ENCODE data around the gene C1orf216.

GRCh38 chr1:35708441-35708921 is 10.2 kb downstream of the C1orf216 start:
- TF ChIP-seq BRCA1 (IDR thresholded peaks at IDR 0.05; ENCODE audit: low read depth, low read length) (no peak), POLR2A (IDR thresholded peaks at IDR 0.05; ENCODE audit: control extremely low read depth in 1 of 2, low read depth in 2 of 2, low read length in 2 of 2) (no peak), CTCF (IDR thresholded peaks at IDR 0.05; ENCODE audit: control extremely low read depth in 1 of 3, insufficient read depth in 1 of 3, low read depth in 1 of 3, low read length in 3 of 3) (no peak), EP300 (IDR thresholded peaks at IDR 0.05; ENCODE audit: borderline replicate concordance in 1 of 2, low read depth in 2 of 2, low read length in 2 of 2) (no peak), CHD7 (IDR thresholded peaks at IDR 0.05; ENCODE audit: insufficient replicate concordance, low read length) (no peak), POLR2AphosphoS5 (IDR thresholded peaks at IDR 0.05; ENCODE audit: low read depth, low read length) (no peak), E2F6 (IDR thresholded peaks at IDR 0.05) (no peak), TAF1 (IDR thresholded peaks at IDR 0.05; ENCODE audit: low read depth, low read length) (no peak), ATF3 (IDR thresholded peaks at IDR 0.05; ENCODE audit: insufficient read depth, low read depth, low read length) (no peak), YY1 (IDR thresholded peaks at IDR 0.05; ENCODE audit: low read depth, low read length) (no peak), CHD1 (IDR thresholded peaks at IDR 0.05; ENCODE audit: low read depth, low read length) (no peak), TEAD4 (IDR thresholded peaks at IDR 0.05; ENCODE audit: low read depth, low read length) (no peak)
